Sigmoid colon (tissue), 7 donors: Measurements from ENCODE around the gene LARGE1. TPM values are rescaled to one million over a fixed set of nuclear protein-coding genes. Genes with fewer than 3 reads are reported as not detected.

Experiments
- DNase-seq: peaks from one replicate; pipeline ENCODE4 v3.0.0-alpha.2; 2019
- H3K27ac ChIP-seq, 4 donors: fragments of 200-600 bp; sonication (generic); one replicate each; pipeline ENCODE4 v1.5.1; 2016 to 2019; ENCODE audit warnings: mild to moderate bottlenecking in 1 of 4
- H3K27me3 ChIP-seq, 3 donors: fragments of 200-600 bp; sonication (generic); one replicate each; pipeline ENCODE4 v1.5.1; 2019; ENCODE audit warnings: mild to moderate bottlenecking in 1 of 3
- H3K36me3 ChIP-seq, 4 donors: fragments of 200-600 bp; sonication (generic); one replicate each; pipeline ENCODE4 v1.5.1; 2016 to 2019
- H3K4me1 ChIP-seq, 4 donors: fragments of 200-600 bp; sonication (generic); one replicate each; pipeline ENCODE4 v1.5.1; 2017 to 2019
- H3K4me3 ChIP-seq, 4 donors: fragments of 200-600 bp; sonication (generic); one replicate each; pipeline ENCODE4 v1.5.1; 2017 to 2019; ENCODE audit warnings: mild to moderate bottlenecking in 2 of 4, moderate library complexity in 1 of 4
- H3K9me3 ChIP-seq, 4 donors: fragments of 200-600 bp in 3 of 4; sonication (generic) in 3 of 4; one replicate each; pipeline versions ENCODE4 v1.5.1 to v1.6.1; 2013 to 2019
- EP300 ChIP-seq, 4 donors: sonication (generic); formaldehyde crosslinking; IDR thresholded peaks; one replicate each; pipeline ENCODE4 v1.6.1; 2017; ENCODE audit warnings: antibody characterized with exemption in 4 of 4
- POLR2A ChIP-seq, 2 donors: fragments of 450-650 bp; IDR thresholded peaks; one replicate each; pipeline ENCODE4 v1.6.1; 2016; ENCODE audit warnings: antibody characterized with exemption in 2 of 2, mild to moderate bottlenecking in 2 of 2, moderate library complexity in 2 of 2
- POLR2AphosphoS5 ChIP-seq, 4 donors: sonication (generic); formaldehyde crosslinking; IDR thresholded peaks; one replicate each; pipeline ENCODE4 v1.6.1; 2017; ENCODE audit warnings: antibody characterized with exemption in 4 of 4
- WGBS, 2 donors: extraction: QIAGEN DNeasy Blood & Tissue Kit; methylation state at CpG; one replicate each; pipeline ENCODE4 v1.1.7; 2013; 5-methylcytosine and 5-hydroxymethylcytosine counted together
- intact Hi-C: fragments of 100-400 bp; cut with DNase I; formaldehyde crosslinking; loops from one replicate; pipeline ENCODE4 v1.15.1; 2023
- polyA plus RNA-seq, 3 donors: library from polyadenylated mRNA; stranded (reverse); fragments of 200-250 nt; gene quantifications; one replicate each; pipeline ENCODE4 v1.2.3, GENCODE V29; 2013
- total RNA-seq, 4 donors: library from RNA; depleted of rRNA; stranded (reverse); fragments of >200 nt; gene quantifications; one replicate each; pipeline ENCODE4 v1.1.0, GENCODE V29; 2016
- TF ChIP-seq, protein P1 (sequence below), 4 experiments: fragments of 450-650 bp in 3 of 4; fragments of 200-600 bp in 1 of 4; IDR thresholded peaks; one replicate each; pipeline ENCODE4 v1.5.1; 2016 to 2019; ENCODE audit warnings: antibody characterized with exemption in 4 of 4, mild to moderate bottlenecking in 3 of 4, moderate library complexity in 2 of 4
- donor health status: healthy with polysubstance abuse.
- donor health status: Bipolar disorder and iron deficiency.
- donor health status: healthy.

The LARGE1 gene
- total and polyA plus RNA-seq, 7 donors, result 5.8 to 74.4 (median 38.0) TPM

DNA sequence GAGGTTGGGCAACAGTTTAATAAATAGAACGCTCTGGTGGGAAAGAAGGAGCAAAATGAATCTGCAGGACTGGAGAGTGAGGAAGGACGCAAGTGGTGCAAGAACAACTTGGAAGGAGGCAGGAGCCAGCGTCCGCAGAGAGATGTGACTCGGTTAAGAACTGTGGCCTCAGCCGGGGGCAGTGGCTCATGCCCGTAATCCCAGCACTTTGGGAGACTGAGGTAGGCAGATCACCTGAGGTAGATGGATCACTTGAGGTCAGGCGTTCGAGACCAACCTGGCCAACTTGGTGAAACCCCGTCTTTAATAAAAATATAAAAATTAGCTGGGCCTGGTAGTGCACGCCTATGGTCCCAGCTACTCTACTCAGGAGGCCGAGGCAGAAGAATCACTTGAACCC, 319.7 kb downstream of the LARGE1 start:
- no peaks in the 10 kb centered on the region for H3K4me1 ChIP-seq
- intact Hi-C loops, result no loop called here
- no peak for DNase-seq
- no peaks in the 10 kb centered on the region for H3K27me3 ChIP-seq
- no peak overlapping the region for H3K4me3 ChIP-seq
- TF ChIP-seq EP300 (IDR thresholded peaks at IDR 0.05), result no peak
- TF ChIP-seq, protein P1, sequence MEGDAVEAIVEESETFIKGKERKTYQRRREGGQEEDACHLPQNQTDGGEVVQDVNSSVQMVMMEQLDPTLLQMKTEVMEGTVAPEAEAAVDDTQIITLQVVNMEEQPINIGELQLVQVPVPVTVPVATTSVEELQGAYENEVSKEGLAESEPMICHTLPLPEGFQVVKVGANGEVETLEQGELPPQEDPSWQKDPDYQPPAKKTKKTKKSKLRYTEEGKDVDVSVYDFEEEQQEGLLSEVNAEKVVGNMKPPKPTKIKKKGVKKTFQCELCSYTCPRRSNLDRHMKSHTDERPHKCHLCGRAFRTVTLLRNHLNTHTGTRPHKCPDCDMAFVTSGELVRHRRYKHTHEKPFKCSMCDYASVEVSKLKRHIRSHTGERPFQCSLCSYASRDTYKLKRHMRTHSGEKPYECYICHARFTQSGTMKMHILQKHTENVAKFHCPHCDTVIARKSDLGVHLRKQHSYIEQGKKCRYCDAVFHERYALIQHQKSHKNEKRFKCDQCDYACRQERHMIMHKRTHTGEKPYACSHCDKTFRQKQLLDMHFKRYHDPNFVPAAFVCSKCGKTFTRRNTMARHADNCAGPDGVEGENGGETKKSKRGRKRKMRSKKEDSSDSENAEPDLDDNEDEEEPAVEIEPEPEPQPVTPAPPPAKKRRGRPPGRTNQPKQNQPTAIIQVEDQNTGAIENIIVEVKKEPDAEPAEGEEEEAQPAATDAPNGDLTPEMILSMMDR (IDR thresholded peaks at IDR 0.05), result no peak
- no peak for TF ChIP-seq POLR2AphosphoS5 (IDR thresholded peaks at IDR 0.05)
- TF ChIP-seq POLR2A (IDR thresholded peaks at IDR 0.05), result no peak
- H3K36me3 ChIP-seq, result peaks cover 0 to 31% (median 0%) of the 10 kb centered on the region in 4 donors
- WGBS, 2 donors, result 97 to 98% methylated on average over 12 of the region's 12 CpGs
- no peak overlapping the region for H3K27ac ChIP-seq
- no peaks in the 10 kb centered on the region for H3K9me3 ChIP-seq

DNA sequence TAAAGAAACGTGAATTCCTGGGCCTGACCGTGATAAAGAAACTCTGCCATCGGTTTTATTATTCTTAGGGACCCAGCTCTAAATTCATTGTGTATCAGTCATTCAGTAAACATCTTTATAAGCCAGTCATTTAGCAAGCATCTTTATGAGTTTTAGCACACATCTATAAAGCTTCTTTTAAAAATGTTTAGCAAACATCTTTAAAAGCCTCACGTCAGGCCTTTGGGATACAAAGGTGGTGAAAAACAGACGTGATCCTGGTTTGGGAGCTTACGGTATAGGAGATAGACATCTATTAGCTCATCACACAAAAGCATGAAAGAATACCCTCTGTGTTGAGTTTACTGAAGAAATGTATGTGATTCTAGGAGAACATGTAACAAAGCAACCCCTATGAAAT, 320.2 kb downstream of the LARGE1 start:
- Histone ChIP-seq H3K9me3 (no peaks in the 10 kb centered on the region), H3K4me1 (no peaks in the 10 kb centered on the region), H3K4me3 (no peak overlapping the region), H3K27ac (no peak overlapping the region), H3K27me3 (no peaks in the 10 kb centered on the region), H3K36me3 (peaks cover 0 to 31% (median 0%) of the 10 kb centered on the region in 4 donors)
- intact Hi-C loops, result no loop called here
- no peak for DNase-seq
- TF ChIP-seq POLR2AphosphoS5 (IDR thresholded peaks at IDR 0.05) (no peak), POLR2A (IDR thresholded peaks at IDR 0.05) (no peak)
- 58 to 77% methylated on average over 6 of the region's 6 CpGs for WGBS, 2 donors

DNA sequence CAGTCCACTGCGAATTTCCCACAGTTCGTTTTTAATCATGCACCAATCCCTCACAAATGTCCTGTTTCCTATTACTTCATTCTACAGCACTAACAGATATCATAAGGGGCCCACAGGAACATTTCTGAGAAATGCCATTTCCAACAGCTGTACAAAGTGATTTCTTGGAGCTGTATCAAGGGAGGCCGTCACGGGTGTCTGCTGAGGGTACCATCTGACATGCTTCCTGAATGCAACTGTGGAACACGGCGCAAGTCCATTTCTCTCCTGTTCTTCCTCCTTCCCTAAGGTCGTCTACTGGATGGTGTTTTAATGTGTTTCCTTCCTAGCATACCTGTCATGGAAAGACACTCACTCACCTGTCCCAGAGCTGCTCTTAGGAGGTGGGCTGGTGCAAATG, 320.7 kb downstream of the LARGE1 start:
- peaks cover 0 to 31% (median 0%) of the 10 kb centered on the region in 4 donors for H3K36me3 ChIP-seq
- H3K4me3 ChIP-seq, result no peak overlapping the region
- no peaks in the 10 kb centered on the region for H3K9me3 ChIP-seq
- no peak for DNase-seq
- TF ChIP-seq POLR2A (IDR thresholded peaks at IDR 0.05) (no peak), EP300 (IDR thresholded peaks at IDR 0.05) (no peak)
- TF ChIP-seq, protein P1 (IDR thresholded peaks at IDR 0.05), result no peak
- H3K27ac ChIP-seq, result no peak overlapping the region
- H3K4me1 ChIP-seq, result no peaks in the 10 kb centered on the region
- intact Hi-C loops, result no loop called here
- 88 to 92% methylated on average over 7 of the region's 7 CpGs for WGBS, 2 donors
- no peaks in the 10 kb centered on the region for H3K27me3 ChIP-seq

- Histone ChIP-seq H3K36me3 (peaks cover 0 to 24% (median 0%) of the 10 kb centered on the region in 4 donors), H3K4me3 (no peak overlapping the region), H3K27me3 (no peaks in the 10 kb centered on the region), H3K27ac (no peak overlapping the region), H3K9me3 (no peaks in the 10 kb centered on the region), H3K4me1 (no peaks in the 10 kb centered on the region)
- DNase-seq, result no peak
- TF ChIP-seq POLR2A (IDR thresholded peaks at IDR 0.05), result no peak
- TF ChIP-seq POLR2AphosphoS5 (IDR thresholded peaks at IDR 0.05), result no peak
- TF ChIP-seq, protein P1 (IDR thresholded peaks at IDR 0.05), result no peak
- TF ChIP-seq EP300 (IDR thresholded peaks at IDR 0.05), result no peak
- 95 to 97% methylated on average over 1 of the region's 1 CpG for WGBS, 2 donors
- intact Hi-C loops, result no loop called here
Measured at GRCh38 chr22:33598821-33599220, 321.5 kb downstream of the LARGE1 start.

DNA sequence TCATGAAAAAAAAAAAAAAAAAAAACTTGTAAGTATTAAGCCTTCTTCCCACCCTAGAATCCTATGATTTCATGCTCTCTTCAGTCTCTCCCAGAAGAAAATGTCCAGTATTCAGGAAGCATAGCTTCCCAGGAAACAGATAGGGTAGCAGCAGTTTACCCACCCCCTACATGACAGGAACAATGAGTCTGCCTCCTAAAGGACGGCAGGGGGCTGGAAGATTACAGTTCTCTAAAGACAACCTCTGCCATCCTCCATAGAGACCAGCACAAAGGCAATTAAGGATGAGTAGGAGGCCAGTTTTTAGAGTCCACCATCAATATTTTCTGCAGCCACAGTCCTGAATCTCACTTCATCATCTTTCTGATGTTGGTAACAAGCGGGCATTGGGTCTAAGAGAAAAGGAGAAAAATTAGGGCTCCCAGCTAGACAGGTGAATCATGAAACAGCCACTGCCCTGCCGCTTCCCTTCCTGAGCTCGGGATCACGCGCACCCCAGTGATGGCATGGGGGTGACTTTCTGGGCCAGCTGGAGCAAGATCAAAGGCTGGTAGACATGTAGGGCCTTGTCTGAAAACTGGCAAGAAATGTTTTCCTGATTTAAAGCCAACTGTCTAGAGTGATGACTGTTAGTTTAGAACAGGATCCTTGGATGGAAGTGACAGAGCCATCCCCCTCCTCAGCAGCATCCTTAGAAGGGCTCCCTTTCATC, 322.8 kb downstream of the LARGE1 start:
- WGBS, 2 donors, result 93 to 94% methylated on average over 6 of the region's 6 CpGs
- Histone ChIP-seq H3K27me3 (no peaks in the 10 kb centered on the region), H3K9me3 (no peaks in the 10 kb centered on the region), H3K4me1 (no peaks in the 10 kb centered on the region), H3K4me3 (no peak overlapping the region), H3K27ac (no peak overlapping the region), H3K36me3 (peaks cover 0 to 16% (median 0%) of the 10 kb centered on the region in 4 donors)
- DNase-seq, result no peak
- intact Hi-C loops, result no loop called here
- TF ChIP-seq, protein P1 (IDR thresholded peaks at IDR 0.05), result no peak
- no peak for TF ChIP-seq POLR2AphosphoS5 (IDR thresholded peaks at IDR 0.05)
- TF ChIP-seq EP300 (IDR thresholded peaks at IDR 0.05), result no peak
- no peak for TF ChIP-seq POLR2A (IDR thresholded peaks at IDR 0.05)
